CD4-positive, alpha-beta T cell treated with Interleukin-4 for 1 hour (primary cell): ENCODE data around the gene RABL6.
"Not testable (repeated sequence)": the region's sequence is repeated elsewhere in the genome, so short reads cannot be mapped to it uniquely, and the experiment has no call there.

Experiments
- DNase-seq, 2 donors: peaks; one replicate each; pipeline ENCODE4 v3.0.0-alpha.2; 2020 to 2022

Gene RABL6

GRCh38 chr9:136858844-136859757, 51.4 kb downstream of the RABL6 start:
- DNase-seq, result no peak

DNA sequence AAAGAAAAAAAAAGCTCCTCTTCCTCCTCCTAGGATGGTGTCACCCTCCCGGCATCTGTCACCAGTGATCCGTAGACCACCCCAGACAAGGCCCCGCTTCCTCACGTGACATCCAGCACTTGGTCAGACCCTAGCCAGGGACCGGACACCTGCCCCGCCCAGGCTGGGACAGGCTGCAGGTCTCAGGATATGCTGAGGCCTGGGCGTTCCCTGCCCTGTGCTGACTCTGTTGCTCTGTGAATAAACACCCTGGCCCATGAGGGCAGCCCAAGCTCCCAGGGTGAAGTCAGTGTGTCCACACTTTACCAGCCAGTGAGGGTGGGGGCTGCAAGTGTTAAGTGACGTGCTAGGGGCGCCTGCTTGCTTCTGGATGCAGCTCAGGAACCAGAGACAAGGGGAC, 52.8 kb downstream of the RABL6 start:
- no peak for DNase-seq

DNA sequence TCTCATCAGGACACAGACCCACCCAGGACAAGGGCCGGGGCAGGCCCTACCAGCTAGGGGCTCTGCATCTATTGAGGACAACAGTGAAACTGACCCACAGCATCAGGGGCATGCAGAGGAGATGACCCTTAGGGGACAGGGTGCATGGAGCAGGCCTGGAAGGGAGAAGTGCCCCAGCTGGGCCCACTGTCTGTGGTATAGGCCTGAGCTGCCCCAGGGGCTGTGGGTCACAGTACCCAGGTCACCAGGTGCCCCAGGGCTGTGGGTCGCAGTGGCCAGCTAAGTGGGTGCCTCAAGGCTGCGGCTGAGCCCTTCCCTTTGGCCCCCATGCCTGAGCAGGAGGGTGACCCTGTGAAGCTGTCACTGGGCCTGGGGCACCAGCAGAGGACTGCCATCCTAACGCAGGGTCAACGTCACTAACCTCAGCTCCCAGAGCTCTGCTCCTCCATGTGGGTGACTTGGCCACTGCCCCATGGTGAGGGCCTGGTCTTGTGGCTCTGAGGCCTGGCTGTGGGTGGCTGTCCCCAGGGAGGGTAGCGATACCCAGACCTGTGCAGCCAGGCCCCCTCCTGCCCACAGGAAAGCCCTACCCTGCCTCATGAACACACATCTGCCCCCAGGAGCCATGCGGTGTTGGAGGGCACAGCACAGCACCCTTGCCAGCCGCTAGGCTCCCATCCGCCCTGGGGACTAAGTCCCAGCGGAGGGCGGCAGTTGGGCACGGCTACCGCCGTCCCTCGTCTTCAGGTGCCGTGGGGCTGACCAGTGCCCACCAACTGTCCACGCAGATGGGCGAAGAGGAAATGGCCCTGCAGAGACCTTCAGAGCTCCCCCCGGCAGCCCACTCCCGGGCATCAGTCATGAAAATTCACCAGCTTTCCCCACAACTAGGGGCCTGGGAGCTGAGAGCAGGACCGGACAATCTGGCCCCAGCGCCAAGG, 53.5 kb downstream of the RABL6 start:
- no peak for DNase-seq

GRCh38 chr9:136861874-136862457, 54.2 kb downstream of the RABL6 start:
- DNase-seq, result no peak

GRCh38 chr9:136862849-136863622, 55.3 kb downstream of the RABL6 start:
- DNase-seq, result no peak

DNA sequence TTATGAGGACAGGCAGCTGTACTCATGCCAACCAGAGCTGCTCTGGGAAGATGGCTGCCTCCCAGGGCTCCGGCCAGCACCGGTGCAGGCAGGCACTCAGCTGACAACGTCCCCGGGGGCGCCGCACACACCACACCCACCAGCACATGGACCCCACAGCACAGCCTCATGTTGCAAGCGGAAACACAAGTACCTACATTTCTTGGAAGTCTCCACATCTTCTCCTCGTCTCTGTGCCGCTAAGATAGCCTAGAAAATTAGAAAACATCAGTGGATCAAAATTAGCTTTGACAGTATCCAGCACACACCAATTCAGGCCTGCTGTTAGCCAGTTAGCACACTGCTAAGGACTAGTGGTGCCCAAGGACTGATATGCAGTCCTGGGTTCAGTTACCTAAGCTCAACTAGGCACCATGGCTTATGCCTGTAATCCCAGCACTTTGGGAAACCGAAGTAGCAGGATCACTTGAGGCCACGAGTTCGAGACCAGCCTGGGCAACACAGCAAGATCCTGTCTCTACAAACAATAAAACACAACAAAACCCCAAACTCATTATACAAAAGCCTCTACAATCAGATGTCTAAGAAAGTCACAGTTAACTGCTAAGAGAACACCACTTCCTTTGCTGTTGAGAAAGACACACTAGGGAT, 56.0 kb downstream of the RABL6 start:
- no peak for DNase-seq

DNA sequence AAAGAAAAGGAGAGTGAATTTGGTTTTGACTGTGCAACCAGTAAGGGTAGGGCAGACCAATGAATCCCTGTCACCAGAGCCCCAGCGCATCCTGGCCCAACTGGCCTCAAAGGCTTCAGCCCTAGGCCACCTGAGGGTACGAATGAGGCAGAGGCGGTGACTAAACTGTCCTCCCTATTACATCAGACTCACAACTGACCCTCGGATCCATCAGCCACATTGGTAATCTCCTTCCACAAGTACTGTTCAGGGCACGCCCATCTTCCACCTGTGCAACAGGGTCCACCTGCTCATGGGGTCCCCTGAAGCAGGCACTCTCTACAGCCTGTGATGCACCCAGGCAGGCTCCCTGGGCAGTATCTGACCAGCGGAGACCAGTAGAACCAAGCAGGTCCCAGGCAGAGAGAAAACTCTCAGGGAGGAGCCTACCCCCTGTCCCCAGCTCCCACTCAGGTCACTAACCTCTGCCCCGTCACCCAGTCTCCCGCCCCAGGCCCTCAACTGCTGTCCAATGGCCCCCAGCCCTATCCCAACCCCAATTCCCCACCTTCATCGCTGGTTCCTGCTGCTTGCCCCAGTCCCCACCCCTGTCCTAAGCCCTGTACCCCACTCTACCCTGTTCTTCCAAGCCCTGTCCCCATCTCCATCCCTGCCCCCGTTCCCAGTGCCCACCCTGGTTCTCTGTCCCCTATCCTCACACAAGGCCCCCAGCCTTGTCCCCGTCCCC, 57.5 kb downstream of the RABL6 start:
- DNase-seq, result no peak

DNA sequence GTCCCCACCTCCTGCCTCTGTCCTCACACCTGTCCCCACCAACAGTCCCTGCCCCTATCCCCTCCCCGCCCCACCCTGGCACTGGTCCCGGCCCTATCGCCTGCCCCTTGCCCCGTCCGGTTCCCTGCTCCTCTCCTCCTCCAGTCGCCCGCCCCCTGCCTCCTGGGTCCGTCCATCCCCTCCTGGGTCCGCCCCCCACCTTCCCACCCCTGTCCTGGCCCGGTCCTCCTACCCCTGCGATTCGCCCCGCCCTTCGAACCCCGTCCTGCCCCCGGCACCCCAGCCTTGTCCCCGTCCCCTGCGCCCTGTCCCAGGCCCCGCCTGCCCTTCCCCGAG, 58.0 kb downstream of the RABL6 start:
- no peak for DNase-seq

GRCh38 chr9:136866898-136867421, 59.2 kb downstream of the RABL6 start:
- DNase-seq, result not testable (repeated sequence)

- DNase-seq, result no peak
Observed at GRCh38 chr9:136867480-136867879, 59.7 kb downstream of the RABL6 start.

- no peak for DNase-seq
Observed at GRCh38 chr9:136867917-136868316, 60.2 kb downstream of the RABL6 start.

- no peak for DNase-seq
Observed at GRCh38 chr9:136868644-136869043, 60.9 kb downstream of the RABL6 start.

DNA sequence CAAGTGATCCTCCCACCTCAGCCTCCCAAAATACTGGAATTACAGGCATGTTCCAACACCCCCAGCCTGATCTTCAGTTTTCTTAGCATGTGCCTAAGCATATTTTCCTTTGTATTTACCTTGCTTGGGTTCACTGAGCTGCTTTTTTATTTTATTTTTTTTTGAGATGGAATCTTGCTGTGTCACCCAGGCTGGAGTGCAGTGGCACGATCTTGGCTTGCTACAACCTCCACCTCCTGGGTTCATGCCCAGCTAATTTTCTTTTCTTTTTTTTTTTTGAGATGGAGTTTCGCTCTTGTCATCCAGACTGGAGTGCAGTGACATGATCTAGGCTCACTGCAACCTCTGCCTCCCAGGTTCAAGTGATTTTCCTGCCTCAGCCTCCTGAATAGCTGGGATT, 61.9 kb downstream of the RABL6 start:
- DNase-seq, result not testable (repeated sequence)

- DNase-seq, result no peak
Observed at GRCh38 chr9:136875155-136875554, 67.4 kb downstream of the RABL6 start.

GRCh38 chr9:136876476-136876875, 68.7 kb downstream of the RABL6 start:
- no peak for DNase-seq

DNA sequence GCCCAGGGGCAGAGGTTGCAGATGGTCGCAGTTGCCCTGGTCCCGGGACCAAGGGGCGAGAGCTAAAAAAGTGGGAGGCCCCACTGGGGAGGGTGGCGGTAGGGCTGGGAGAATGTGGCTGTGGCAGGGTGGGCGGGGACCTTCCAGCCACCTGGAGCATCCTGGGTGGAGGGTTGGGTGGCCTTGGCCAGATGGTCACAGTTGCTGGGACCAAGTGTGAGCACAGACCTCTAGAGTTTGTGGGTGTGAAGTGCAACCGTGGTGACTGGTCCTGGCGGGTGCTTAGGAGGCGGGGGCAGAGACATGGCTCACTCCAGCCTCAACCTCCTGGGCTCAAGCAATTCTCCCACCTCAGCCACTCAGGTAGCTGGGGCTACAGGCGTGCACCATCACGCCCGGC, 72.9 kb downstream of the RABL6 start:
- no peak for DNase-seq

DNA sequence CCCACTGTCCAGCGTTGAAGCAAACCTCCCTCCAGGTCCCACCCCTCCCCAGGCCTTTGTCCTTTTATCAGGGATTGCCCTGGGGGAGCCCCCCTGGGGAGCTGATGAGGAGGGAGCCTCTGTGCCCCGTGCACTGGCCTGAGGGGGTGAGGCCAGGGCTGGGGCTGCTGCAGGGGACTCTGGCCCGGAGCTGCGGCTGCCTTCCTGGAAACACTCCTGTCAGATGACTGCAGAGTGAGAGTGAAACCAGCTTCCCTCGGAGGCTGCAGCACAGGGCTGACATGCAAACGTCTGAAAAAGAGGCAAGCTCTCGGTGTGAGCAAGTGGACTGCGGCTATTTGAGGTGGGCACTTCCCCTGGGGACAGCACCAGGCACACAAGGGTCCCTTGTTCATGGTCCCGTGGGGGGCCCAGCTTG, 74.0 kb downstream of the RABL6 start:
- DNase-seq, result peak in 1 of 2 donors; percentile 42

DNA sequence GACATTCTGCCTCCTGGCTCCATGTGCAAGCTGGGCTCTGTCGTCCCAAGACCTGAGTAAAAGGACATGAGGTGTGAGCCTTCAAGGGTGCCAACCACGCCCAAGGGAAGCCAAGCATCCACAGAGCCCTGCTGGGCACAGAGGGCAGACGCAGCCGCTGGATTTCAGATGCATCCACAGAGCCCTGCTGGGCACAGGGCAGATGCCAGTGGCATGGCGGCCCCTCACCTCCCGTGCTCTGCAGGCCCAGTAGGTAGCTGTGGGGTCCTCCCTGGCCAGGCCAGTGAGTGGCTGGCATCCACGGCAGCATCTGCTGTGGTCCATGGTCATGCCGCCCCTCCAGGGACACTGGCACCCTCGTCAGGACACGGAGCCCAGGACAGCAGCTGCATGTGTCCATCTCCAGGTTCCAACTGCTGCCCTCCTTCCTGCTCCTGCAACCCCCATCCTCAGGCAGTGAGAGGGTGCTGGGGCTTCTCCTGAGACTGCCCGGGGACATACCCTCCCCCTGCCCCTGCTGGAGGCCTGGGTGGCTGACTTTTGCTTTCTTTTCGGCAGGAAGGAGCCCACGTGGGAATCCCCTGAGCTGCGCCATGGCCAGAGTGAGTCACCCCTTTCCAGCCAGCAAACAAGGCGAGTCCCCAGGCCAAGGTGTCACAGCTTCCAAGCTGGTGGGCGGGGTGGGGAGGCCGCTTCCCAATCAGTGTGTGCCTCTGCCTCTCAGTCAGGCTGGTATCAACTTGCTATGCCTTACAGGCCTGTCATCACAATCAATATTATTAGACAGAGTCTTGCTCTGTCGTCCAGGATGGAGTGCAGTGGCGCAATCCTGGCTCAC, 74.6 kb downstream of the RABL6 start:
- peak; percentile 85 to 91 for DNase-seq

- not testable (repeated sequence) for DNase-seq
Observed at GRCh38 chr9:136882947-136883283, 75.2 kb downstream of the RABL6 start.

DNA sequence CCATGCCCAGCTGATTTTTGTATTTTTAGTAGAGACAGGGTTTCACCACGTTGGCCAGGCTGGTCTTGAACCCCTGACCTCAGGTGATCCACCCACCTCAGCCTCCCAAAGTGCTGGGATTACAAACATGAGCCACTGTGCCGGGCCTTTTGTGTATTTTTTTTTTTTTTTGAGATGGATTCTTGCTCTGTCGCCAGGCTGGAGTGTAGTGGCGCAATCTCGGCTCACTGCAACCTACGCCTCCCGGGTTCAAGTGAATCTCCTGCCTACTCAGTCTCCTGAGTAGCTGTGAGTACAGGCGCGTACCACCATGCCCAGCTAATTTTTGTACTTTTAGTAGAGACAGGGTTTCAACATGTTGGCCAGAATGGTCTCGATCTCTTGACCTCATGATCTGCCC, 75.9 kb downstream of the RABL6 start:
- DNase-seq, result not testable (repeated sequence)
